GOT3 (cell line): Measurements from ENCODE around the gene ERG.

Experiments
- DNase-seq: peaks from one replicate; lab custom pipeline; 2025; ENCODE audit warnings: mixed read lengths; lab: John Stamatoyannopoulos, UW

Gene ERG

GRCh38 chr21:38389896-38390295 lies 108.4 kb downstream of the ERG start:
- DNase-seq: no peak

GRCh38 chr21:38389354-38389676 lies 109.0 kb downstream of the ERG start:
- DNase-seq: no peak

GRCh38 chr21:38388647-38389353 lies 109.5 kb downstream of the ERG start:
- DNase-seq: no peak

- no peak for DNase-seq
Observed at GRCh38 chr21:38388203-38388602, 110.1 kb downstream of the ERG start.

- no peak for DNase-seq
Observed at GRCh38 chr21:38386967-38387366, 111.3 kb downstream of the ERG start.

- DNase-seq: no peak
Observed at GRCh38 chr21:38385427-38386175, 112.7 kb downstream of the ERG start.

GRCh38 chr21:38384675-38385426 lies 113.4 kb downstream of the ERG start:
- no peak for DNase-seq

- no peak for DNase-seq
Observed at GRCh38 chr21:38384238-38384560, 114.1 kb downstream of the ERG start.

GRCh38 chr21:38383411-38384237 lies 114.7 kb downstream of the ERG start:
- no peak for DNase-seq

- DNase-seq: no peak
Observed at GRCh38 chr21:38380481-38381137, 117.7 kb downstream of the ERG start.

- DNase-seq: no peak
Observed at GRCh38 chr21:38379147-38379546, 119.1 kb downstream of the ERG start.

- no peak for DNase-seq
Observed at GRCh38 chr21:38377165-38378088, 120.8 kb downstream of the ERG start.

GRCh38 chr21:38376693-38377092 lies 121.6 kb downstream of the ERG start:
- no peak for DNase-seq

- no peak for DNase-seq
Observed at GRCh38 chr21:38376235-38376634, 122.0 kb downstream of the ERG start.

GRCh38 chr21:38367646-38368045 lies 130.6 kb downstream of the ERG start:
- no peak for DNase-seq

- DNase-seq: no peak
Observed at GRCh38 chr21:38365521-38365920, 132.8 kb downstream of the ERG start.

- no peak for DNase-seq
Observed at GRCh38 chr21:38363693-38364092, 134.6 kb downstream of the ERG start.

GRCh38 chr21:38361324-38361723 lies 137.0 kb downstream of the ERG start:
- DNase-seq: no peak

GRCh38 chr21:38359835-38360234 lies 138.4 kb downstream of the ERG start:
- no peak for DNase-seq

GRCh38 chr21:38359090-38359489 lies 139.2 kb downstream of the ERG start:
- DNase-seq: no peak

GRCh38 chr21:38358666-38359065 lies 139.6 kb downstream of the ERG start:
- DNase-seq: no peak
